GM15510 (cell line): ENCODE results near the gene CHPF.

ENCODE experiments used
- POLR2A ChIP-seq: IDR thresholded peaks from 3 replicates; pipeline ENCODE4 v1.6.1; 2011; ENCODE audit warnings: borderline replicate concordance; ENCODE audit not compliant: insufficient read length; ENCODE audit errors: extremely low read depth

Gene CHPF

DNA sequence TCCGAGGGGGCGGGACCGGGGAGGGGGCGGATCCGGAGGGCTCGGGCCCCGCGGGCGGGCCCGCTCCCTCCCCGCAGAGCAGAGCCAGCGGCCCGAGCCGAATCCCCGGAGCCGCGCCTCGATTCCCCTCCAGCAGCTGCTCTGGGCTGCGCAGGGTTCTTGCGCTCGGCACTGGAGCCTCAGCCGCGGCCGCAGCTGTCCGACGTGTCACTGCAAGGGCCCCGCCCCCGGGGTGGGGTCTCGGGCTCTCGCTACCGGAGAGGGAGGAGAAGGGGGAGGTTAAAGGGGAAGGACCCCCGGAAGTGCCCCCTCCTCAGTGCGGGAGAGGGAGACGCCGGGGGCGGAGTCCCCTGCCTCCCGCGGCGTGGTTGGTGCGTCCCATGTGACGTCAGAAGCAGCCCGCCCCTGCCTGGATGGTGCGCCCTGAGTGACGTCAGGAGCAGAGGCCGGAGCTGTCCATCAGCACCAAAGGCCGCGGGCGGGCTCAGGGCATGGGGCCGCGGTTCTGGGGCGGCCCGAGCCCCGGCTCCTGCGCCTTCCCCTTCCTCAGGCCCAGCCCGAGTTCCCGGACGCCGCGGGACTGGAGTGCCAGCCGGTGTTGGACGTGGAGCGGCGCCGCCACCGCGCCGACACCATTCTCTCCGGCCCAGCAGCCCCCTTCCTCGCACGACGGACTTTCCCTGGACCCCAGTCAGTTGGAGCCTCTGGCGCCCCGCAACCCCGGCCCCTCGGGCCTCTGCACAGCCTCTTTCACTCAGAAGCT lies at the start of gene CHPF, which contains the start of gene TMEM198:
Gene CHPF, minus strand, starts transcription at position 214 of the 763 bp plus-strand sequence. CDS start 271 bp downstream, outside the sequence.
Gene TMEM198, plus strand, starts transcription at position 433 of the 763 bp plus-strand sequence. CDS start 700 bp downstream, outside the sequence.
- TF ChIP-seq POLR2A: peak; percentile 59

GRCh38 chr2:219593154-219593553 lies 49.5 kb upstream of the CHPF start:
- no peak for TF ChIP-seq POLR2A

- no peak for TF ChIP-seq POLR2A
Observed at GRCh38 chr2:219592736-219593135, 49.1 kb upstream of the CHPF start.

- no peak for TF ChIP-seq POLR2A
Observed at GRCh38 chr2:219591091-219591490, 47.5 kb upstream of the CHPF start.

- TF ChIP-seq POLR2A: no peak
Observed at GRCh38 chr2:219581346-219581745, 37.7 kb upstream of the CHPF start.

DNA sequence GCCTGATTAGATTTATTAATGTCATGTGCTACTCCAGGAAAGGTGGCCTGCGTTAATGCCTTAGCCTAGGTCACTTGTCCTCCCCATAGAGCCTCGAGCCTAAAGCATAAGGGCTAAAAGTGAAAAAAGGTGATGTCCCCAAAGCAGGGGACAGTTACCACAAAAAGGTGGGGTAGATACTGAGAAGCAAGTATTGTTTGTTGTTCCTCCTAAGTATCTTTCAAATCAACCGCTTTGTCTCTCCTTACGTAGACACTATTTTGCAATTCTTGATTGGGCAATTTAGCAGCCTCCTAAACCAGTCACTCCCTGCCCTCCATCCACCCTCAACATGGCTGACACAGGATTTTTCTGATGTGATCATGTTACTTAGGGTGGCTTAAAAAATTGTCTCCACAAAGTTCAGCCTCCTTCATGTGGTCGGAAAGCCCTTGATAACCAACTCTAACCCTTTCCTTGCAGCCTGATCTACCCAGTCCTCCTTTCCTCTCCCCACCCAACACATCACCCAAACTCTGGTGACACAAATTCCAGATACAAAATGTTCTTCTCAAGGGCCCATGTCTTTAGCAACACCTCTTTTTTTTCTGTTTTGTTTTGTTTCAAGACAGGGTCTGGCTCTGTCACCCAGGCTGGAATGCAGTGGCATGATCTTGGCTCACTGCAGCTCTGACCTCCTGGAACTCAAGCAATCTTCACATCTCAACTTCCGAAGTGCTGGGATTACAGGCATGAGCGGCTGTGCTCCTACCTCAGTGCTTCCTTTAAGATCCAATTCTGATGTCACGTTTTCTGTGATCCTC lies 35.4 kb upstream of the CHPF start:
- no peak for TF ChIP-seq POLR2A

- TF ChIP-seq POLR2A: no peak
Observed at GRCh38 chr2:219576505-219577388, 33.1 kb upstream of the CHPF start.

DNA sequence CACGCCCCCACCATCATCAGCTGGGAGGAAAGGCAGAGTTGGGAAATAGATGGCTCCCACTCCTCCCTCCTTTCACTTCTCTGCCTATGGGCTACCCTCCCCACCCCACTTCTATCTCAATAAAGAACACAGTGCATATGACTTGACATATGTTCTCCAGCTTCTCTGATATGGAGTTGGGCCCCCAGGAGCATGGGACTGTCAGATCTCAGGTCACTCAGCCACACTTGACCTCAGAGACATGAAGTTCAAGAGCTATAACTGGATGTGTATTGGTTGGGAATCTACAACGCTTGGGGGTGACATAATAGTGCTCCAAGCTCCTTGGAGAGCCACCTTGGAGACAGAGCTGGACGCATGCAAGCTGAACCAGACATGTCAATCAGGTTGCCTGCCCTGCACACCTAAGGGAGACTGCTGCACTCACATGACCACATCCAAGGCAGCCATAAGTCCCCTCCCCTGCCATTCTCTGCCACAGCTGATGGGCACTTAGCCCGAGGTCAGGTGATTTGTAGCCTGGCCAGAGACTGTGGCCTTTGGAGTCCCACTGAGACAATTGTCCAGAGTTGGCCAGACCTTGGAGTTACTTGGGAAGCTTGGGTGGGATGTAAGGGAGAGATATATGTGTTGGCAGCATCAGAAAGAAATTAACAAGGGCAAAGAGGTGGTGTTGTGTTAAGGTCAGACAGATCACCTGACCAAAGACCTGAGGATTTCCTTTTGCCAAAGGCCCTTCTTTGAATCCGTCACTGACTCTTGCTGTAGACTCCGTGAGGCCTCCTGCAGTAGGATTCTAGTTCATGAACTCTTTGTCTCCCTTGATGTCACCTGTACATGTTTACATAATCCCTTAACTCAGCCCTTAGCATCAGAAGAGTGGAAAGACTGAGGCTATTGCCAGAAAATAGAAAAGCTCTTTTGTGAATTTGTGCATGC lies 32.2 kb upstream of the CHPF start:
- TF ChIP-seq POLR2A: no peak

DNA sequence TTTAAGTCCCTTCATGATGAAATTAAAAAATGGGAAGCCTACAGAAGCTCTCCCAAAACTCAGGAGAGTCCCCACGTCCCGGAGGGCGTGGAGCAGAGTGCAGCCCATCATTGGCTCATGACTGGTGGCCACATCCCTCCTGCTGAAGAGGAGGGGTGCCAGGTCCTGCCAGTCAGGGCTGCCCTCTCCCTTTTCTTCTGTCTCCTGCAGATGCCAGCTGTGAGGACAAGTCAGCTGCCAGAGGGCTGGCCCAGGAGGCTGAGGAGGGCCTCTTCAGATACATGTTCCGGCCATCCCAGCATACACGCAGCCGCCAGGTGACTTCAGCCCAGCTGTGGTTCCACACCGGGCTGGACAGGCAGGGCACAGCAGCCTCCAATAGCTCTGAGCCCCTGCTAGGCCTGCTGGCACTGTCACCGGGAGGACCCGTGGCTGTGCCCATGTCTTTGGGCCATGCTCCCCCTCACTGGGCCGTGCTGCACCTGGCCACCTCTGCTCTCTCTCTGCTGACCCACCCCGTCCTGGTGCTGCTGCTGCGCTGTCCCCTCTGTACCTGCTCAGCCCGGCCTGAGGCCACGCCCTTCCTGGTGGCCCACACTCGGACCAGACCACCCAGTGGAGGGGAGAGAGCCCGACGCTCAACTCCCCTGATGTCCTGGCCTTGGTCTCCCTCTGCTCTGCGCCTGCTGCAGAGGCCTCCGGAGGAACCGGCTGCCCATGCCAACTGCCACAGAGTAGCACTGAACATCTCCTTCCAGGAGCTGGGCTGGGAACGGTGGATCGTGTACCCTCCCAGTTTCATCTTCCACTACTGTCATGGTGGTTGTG lies 31.1 kb upstream of the CHPF start:
- no peak for TF ChIP-seq POLR2A

DNA sequence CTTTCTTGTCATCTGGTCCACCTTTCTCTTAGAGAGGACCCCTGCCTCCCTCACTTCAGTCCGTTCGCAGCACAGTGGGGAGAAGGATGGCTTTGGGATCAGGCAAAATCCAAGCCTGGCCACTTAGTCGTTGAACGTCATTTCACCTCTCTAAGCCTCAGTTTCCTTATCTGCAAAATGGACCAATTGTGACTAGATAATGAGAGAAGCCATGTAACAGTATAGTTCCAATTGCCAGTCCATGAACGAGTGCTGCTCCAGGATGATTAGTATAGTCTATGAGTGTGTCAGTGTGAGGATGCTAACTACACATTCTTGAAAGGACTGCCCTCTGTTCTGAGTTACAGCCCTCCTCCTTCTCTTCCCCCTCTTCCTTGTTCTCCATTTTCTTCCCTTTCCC lies 29.6 kb upstream of the CHPF start:
- TF ChIP-seq POLR2A: no peak

DNA sequence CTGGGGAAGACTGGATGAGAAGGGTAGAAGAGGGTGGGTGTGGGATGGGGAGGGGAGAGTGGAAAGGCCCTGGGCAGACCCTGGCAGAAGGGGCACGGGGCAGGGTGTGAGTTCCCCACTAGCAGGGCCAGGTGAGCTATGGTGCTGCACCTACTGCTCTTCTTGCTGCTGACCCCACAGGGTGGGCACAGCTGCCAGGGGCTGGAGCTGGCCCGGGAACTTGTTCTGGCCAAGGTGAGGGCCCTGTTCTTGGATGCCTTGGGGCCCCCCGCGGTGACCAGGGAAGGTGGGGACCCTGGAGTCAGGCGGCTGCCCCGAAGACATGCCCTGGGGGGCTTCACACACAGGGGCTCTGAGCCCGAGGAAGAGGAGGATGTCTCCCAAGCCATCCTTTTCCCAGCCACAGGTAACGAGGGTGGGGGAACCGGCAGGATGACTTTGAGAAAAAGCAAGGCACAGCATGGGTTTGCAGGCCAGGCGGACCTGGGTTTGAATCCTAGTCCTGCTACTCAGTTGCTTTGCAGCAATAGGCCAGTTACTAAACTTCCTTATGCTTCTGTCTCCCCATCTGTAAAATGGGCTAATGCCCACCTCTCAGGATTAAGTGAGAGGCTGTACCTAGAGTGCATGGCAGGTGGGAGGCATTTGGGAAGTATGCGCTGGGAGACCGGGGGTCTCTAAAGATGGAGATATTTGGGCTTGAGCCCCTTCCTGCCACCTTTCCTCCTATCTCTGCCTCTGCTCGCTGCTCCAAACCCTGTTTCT lies 28.8 kb upstream of the CHPF start, which contains the start of gene INHA:
Gene INHA, plus strand, starts transcription at position 74 of the 765 bp plus-strand sequence. Its CDS starts 65 bp downstream, at position 139.
- TF ChIP-seq POLR2A: no peak
